Osteoblast (primary cell): ENCODE results near the gene DOCK1. TPM values are rescaled to one million over a fixed set of nuclear protein-coding genes. Genes with fewer than 3 reads are reported as not detected.

Source experiments
- DNase-seq: peaks from one replicate; pipeline ENCODE4 v3.0.0; 2011; ENCODE audit warnings: low spot score, mixed read lengths; ENCODE audit not compliant: insufficient read length; ENCODE audit errors: missing footprints
- H2AFZ ChIP-seq: 2 replicates; pipeline ENCODE4 v1.6.0; 2011; ENCODE audit warnings: mild to moderate bottlenecking, low read length
- H3K27ac ChIP-seq: 2 replicates; pipeline ENCODE4 v1.5.1; 2011; ENCODE audit warnings: mild to moderate bottlenecking, low read depth, low read length, moderate library complexity
- H3K27me3 ChIP-seq: 2 replicates; pipeline ENCODE4 v1.6.0; 2012; ENCODE audit warnings: mild to moderate bottlenecking, control low read depth, inconsistent platforms, low read length, moderate library complexity; ENCODE audit not compliant: insufficient read depth
- H3K36me3 ChIP-seq: 2 replicates; pipeline ENCODE4 v1.5.1; 2011; ENCODE audit warnings: mild to moderate bottlenecking, low read length, control low read depth, moderate library complexity; ENCODE audit not compliant: insufficient read depth
- H3K4me1 ChIP-seq: 2 replicates; pipeline ENCODE4 v1.5.1; 2011; ENCODE audit warnings: mild to moderate bottlenecking, low read length, control low read depth, moderate library complexity; ENCODE audit not compliant: insufficient read depth
- H3K4me2 ChIP-seq: 2 replicates; pipeline ENCODE4 v1.6.0; 2011; ENCODE audit warnings: mild to moderate bottlenecking, low read length; ENCODE audit not compliant: insufficient read depth
- H3K4me3 ChIP-seq: fragments of 200-600 bp; sonication (generic); 3 replicates; pipeline ENCODE4 v1.5.1; 2012; ENCODE audit warnings: mild to moderate bottlenecking, low read length, inconsistent platforms; ENCODE audit not compliant: insufficient read depth
- H3K79me2 ChIP-seq: 2 replicates; pipeline ENCODE4 v1.6.0; 2012; ENCODE audit warnings: mild to moderate bottlenecking, low read length, control low read depth, inconsistent platforms; ENCODE audit not compliant: insufficient read depth
- H3K9me3 ChIP-seq: 2 replicates; pipeline ENCODE4 v1.5.1; 2011; ENCODE audit warnings: low read depth, low read length, control low read depth
- H4K20me1 ChIP-seq: 2 replicates; pipeline ENCODE4 v1.6.0; 2012; ENCODE audit warnings: mild to moderate bottlenecking, low read length, control low read depth; ENCODE audit not compliant: insufficient read depth
- total RNA-seq: library from RNA; depleted of rRNA; stranded (reverse); fragments of >200 nt; gene quantifications from 2 replicates; pipeline ENCODE4 v1.2.3, GENCODE V29; 2012
- TF ChIP-seq, protein P1 (sequence below): IDR thresholded peaks from 2 replicates; pipeline ENCODE4 v1.5.1; 2011; ENCODE audit warnings: mild to moderate bottlenecking, low read depth, low read length, moderate library complexity; ENCODE audit errors: extremely low read depth

DOCK1 gene
- total RNA-seq, 1 donor, result 80.3 TPM

- no peak overlapping the region for H3K27ac ChIP-seq
- H3K36me3 ChIP-seq, result peaks cover 10% of the 10 kb centered on the region
- no peaks in the 10 kb centered on the region for H3K4me1 ChIP-seq
- no peaks in the 10 kb centered on the region for H3K9me3 ChIP-seq
- no peak overlapping the region for H3K4me3 ChIP-seq
- no peaks in the 10 kb centered on the region for H4K20me1 ChIP-seq
- no peak overlapping the region for H2AFZ ChIP-seq
- DNase-seq, result no peak
- no peaks in the 10 kb centered on the region for H3K79me2 ChIP-seq
- H3K27me3 ChIP-seq, result no peaks in the 10 kb centered on the region
- no peak overlapping the region for H3K4me2 ChIP-seq
- TF ChIP-seq, protein P1, sequence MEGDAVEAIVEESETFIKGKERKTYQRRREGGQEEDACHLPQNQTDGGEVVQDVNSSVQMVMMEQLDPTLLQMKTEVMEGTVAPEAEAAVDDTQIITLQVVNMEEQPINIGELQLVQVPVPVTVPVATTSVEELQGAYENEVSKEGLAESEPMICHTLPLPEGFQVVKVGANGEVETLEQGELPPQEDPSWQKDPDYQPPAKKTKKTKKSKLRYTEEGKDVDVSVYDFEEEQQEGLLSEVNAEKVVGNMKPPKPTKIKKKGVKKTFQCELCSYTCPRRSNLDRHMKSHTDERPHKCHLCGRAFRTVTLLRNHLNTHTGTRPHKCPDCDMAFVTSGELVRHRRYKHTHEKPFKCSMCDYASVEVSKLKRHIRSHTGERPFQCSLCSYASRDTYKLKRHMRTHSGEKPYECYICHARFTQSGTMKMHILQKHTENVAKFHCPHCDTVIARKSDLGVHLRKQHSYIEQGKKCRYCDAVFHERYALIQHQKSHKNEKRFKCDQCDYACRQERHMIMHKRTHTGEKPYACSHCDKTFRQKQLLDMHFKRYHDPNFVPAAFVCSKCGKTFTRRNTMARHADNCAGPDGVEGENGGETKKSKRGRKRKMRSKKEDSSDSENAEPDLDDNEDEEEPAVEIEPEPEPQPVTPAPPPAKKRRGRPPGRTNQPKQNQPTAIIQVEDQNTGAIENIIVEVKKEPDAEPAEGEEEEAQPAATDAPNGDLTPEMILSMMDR, result no peak
Observed at GRCh38 chr10:127452568-127452967, 547.3 kb downstream of the DOCK1 start.

DNA sequence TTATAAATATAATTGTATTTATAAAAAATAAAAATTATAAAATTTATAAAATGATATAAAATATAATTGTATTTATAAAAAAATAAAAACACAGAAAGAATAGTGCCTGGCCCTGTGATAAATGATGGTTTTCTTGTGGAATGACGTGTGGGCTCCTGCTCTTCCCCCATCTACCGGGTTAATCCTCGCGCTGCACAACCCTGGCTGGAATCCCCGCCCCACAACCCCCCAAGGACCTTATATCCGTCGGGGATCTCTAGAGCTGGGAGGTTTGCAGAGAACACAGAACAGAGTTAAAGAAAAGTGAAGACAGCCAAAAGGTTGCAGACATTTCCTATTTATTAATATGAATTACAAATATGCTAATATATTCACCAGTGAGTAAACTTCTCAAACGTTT is 548.5 kb downstream of the DOCK1 start:
- H3K4me2 ChIP-seq, result no peak overlapping the region
- H3K27ac ChIP-seq, result no peak overlapping the region
- no peak for DNase-seq
- no peak overlapping the region for H2AFZ ChIP-seq
- no peak overlapping the region for H3K4me3 ChIP-seq
- no peaks in the 10 kb centered on the region for H3K27me3 ChIP-seq
- H3K9me3 ChIP-seq, result no peaks in the 10 kb centered on the region
- H3K4me1 ChIP-seq, result no peaks in the 10 kb centered on the region
- H4K20me1 ChIP-seq, result no peaks in the 10 kb centered on the region
- no peaks in the 10 kb centered on the region for H3K79me2 ChIP-seq
- peaks cover 3% of the 10 kb centered on the region for H3K36me3 ChIP-seq
- TF ChIP-seq, protein P1, result no peak

DNA sequence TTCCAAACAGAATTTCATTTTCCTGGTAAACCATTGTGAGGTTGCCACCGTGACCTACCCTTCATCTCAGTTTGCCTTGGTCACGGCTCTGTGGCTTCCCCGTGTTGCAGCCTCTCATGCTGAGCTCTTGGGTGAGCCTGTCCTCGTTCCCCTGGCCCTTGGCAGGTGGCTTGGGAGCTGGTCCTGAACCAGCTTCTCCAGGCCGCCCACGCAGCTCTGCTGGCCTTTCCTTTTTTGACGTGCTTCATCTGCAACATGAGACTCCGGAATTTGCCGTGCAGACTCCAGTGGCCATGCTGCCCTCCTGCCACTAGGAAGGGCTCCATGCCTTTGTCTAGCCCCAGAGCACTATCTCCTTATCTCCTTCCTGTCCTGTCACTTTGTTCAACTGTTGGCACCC is 550.9 kb downstream of the DOCK1 start:
- no peak overlapping the region for H3K27ac ChIP-seq
- H3K4me1 ChIP-seq, result no peaks in the 10 kb centered on the region
- H3K4me2 ChIP-seq, result no peak overlapping the region
- no peaks in the 10 kb centered on the region for H3K27me3 ChIP-seq
- DNase-seq, result no peak
- H3K9me3 ChIP-seq, result no peaks in the 10 kb centered on the region
- H3K79me2 ChIP-seq, result no peaks in the 10 kb centered on the region
- no peaks in the 10 kb centered on the region for H4K20me1 ChIP-seq
- H3K36me3 ChIP-seq, result peaks cover under 1% of the 10 kb centered on the region
- no peak overlapping the region for H2AFZ ChIP-seq
- TF ChIP-seq, protein P1, result no peak
- H3K4me3 ChIP-seq, result no peak overlapping the region

DNA sequence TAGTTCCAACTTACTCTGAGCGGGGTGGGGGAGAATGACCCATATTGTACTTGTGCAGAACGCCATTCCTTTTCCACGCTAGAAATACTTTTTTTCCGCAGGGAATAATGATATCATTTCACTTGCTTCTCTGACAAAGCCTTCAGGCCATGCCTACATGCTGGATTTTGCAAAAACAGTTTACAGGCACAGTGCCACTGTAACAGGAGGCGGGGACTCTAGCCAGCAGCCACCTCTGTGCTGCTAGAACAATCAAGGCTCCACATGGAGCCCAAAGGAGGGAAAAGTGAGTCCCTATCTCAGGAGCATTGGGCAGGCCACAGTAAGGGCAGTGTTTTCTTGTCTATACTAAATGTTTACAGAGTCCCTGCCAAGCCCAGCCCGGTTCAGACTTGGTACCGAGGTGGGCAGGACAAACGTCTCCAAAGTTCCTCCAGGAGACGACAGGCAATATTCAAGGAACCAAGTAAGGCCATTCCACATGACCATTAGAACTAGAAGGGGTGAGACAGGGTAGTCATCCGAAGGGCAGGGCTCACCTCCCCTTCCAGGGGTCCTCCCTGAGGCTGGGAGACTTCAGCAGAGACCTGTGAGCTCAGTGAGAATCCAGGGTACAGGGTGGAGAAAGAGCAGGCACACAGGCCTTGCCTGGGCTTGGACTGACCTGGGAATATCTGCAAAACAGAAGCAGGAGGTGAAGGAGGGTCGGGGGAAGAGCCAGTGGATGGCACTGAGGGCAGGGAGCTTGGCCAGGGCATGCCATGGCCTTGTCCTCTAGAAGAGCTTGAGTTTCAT is 553.0 kb downstream of the DOCK1 start:
- Histone ChIP-seq H3K4me3 (no peak overlapping the region), H3K4me1 (no peaks in the 10 kb centered on the region), H3K36me3 (no peaks in the 10 kb centered on the region), H3K27me3 (no peaks in the 10 kb centered on the region), H3K4me2 (no peak overlapping the region), H2AFZ (no peak overlapping the region), H3K9me3 (no peaks in the 10 kb centered on the region), H3K79me2 (no peaks in the 10 kb centered on the region), H3K27ac (no peak overlapping the region), H4K20me1 (no peaks in the 10 kb centered on the region)
- TF ChIP-seq, protein P1, result no peak
- no peak for DNase-seq
